ENCODE results near the gene ACTR3C.
A peak's percentile ranks its signal among the peaks of the same experiment; 100 is the strongest.
"Not testable (repeated sequence)": the region's sequence is repeated elsewhere in the genome, so short reads cannot be mapped to it uniquely, and the experiment has no call there.

Gene ACTR3C

DNA sequence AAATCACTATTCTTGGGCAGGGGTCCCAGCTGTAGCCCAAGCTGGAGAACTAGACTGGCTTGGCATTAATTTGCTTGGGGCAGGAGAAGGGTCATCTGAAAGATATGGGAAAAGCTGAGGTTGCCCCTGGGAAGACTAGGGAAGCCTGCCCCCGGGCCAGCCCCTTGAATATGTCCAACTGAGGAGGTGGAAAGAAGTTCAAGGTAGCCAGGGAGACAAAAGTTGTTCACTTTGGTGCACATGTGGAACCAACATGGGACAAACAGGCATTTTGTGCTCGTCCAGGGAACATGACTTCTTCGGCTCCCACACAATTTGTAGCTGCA, 1.6 kb downstream of the ACTR3C start:
- Mint-ChIP-seq H3K4me1 (peaks cover 24% of the 10 kb centered on the region), H3K4me3 (no peak overlapping the region)

GRCh38 chr7:150317748-150318444, 5.4 kb downstream of the ACTR3C start:
- Mint-ChIP-seq H3K27ac (no peak overlapping the region), H3K36me3 (ENCODE audit: low read depth) (no peaks in the 10 kb centered on the region), H3K4me1 (peaks cover 13% of the 10 kb centered on the region), H3K4me3 (no peak overlapping the region), H3K9me3 (no peaks in the 10 kb centered on the region), H3K27me3 (ENCODE audit: low read depth) (peaks cover 3% of the 10 kb centered on the region)
- TF ChIP-seq, protein P1, sequence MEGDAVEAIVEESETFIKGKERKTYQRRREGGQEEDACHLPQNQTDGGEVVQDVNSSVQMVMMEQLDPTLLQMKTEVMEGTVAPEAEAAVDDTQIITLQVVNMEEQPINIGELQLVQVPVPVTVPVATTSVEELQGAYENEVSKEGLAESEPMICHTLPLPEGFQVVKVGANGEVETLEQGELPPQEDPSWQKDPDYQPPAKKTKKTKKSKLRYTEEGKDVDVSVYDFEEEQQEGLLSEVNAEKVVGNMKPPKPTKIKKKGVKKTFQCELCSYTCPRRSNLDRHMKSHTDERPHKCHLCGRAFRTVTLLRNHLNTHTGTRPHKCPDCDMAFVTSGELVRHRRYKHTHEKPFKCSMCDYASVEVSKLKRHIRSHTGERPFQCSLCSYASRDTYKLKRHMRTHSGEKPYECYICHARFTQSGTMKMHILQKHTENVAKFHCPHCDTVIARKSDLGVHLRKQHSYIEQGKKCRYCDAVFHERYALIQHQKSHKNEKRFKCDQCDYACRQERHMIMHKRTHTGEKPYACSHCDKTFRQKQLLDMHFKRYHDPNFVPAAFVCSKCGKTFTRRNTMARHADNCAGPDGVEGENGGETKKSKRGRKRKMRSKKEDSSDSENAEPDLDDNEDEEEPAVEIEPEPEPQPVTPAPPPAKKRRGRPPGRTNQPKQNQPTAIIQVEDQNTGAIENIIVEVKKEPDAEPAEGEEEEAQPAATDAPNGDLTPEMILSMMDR (IDR thresholded peaks at IDR 0.05; ENCODE audit: unreplicated experiment in 3 of 3), result no peak

More for the DNA sequence above, 1.6 kb downstream of the ACTR3C start:
- Mint-ChIP-seq H3K9me3 (no peaks in the 10 kb centered on the region), H3K27ac (no peak overlapping the region), H3K27me3 (ENCODE audit: low read depth) (peaks cover 6% of the 10 kb centered on the region), H3K36me3 (ENCODE audit: low read depth) (no peaks in the 10 kb centered on the region)
- TF ChIP-seq, protein P1 (IDR thresholded peaks at IDR 0.05; ENCODE audit: unreplicated experiment in 3 of 3), result no peak

DNA sequence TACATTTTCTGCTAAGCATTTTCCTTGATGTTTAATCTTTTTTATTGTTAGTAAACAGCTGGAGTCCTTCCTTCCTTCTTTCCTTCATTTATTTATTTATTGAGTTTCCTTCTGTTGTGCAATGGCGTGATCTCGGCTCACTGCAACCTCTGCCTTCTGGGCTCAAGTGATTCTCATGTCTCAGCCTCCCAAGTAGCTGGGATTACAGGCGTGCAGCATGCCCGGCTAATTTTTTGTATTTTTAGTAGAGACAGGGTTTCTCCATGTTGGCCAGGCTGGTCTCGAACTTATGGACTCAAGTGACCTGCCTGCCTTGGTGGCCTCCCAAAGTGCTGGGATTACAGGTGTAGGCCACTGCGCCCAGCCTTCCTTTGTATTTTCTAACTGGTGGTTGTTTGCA, 6.4 kb downstream of the ACTR3C start:
- not testable (repeated sequence) for H3K27me3 Mint-ChIP-seq (ENCODE audit: low read depth); H3K27ac Mint-ChIP-seq; H3K36me3 Mint-ChIP-seq (ENCODE audit: low read depth); H3K9me3 Mint-ChIP-seq; H3K4me3 Mint-ChIP-seq
- H3K4me1 Mint-ChIP-seq, result peaks cover 14% of the 10 kb centered on the region

DNA sequence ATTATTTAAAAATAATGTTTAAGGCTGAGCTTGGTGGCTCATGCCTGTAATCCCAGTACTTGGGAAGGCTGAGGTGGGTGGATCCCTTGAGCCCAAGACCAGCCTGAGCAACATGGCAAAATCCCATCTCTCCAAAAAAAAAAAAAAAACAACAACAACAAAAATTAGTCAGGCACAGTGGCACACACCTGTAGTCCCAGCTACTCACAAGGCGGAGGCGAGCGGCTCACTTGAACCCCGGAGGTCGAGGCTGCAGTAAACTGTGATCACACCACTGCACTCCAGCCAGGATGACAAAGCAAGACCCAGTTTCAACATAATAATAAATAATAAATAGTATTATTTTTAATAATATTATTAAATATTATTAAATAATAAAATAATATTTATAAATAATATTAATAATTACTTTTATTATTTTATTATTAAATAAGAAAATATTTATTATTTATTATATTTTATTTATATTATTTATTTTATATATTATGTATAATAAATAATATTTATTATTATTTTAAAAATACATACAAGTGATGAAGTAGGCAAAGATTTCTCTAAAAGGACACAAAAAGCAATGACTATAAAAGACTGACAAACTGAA, 8.6 kb downstream of the ACTR3C start:
- Mint-ChIP-seq H3K9me3 (no peaks in the 10 kb centered on the region), H3K4me1 (peaks cover 8% of the 10 kb centered on the region), H3K36me3 (ENCODE audit: low read depth) (no peaks in the 10 kb centered on the region), H3K4me3 (no peak overlapping the region), H3K27me3 (ENCODE audit: low read depth) (no peaks in the 10 kb centered on the region), H3K27ac (no peak overlapping the region)
- TF ChIP-seq, protein P1 (IDR thresholded peaks at IDR 0.05; ENCODE audit: unreplicated experiment in 3 of 3), result no peak

- Mint-ChIP-seq H3K27me3 (ENCODE audit: low read depth) (no peaks in the 10 kb centered on the region), H3K27ac (no peak overlapping the region), H3K36me3 (ENCODE audit: low read depth) (no peaks in the 10 kb centered on the region), H3K4me1 (peaks cover 8% of the 10 kb centered on the region), H3K9me3 (no peaks in the 10 kb centered on the region), H3K4me3 (no peak overlapping the region)
- TF ChIP-seq, protein P1 (IDR thresholded peaks at IDR 0.05; ENCODE audit: unreplicated experiment in 3 of 3), result no peak
Measured at GRCh38 chr7:150313870-150314269, 9.5 kb downstream of the ACTR3C start.

DNA sequence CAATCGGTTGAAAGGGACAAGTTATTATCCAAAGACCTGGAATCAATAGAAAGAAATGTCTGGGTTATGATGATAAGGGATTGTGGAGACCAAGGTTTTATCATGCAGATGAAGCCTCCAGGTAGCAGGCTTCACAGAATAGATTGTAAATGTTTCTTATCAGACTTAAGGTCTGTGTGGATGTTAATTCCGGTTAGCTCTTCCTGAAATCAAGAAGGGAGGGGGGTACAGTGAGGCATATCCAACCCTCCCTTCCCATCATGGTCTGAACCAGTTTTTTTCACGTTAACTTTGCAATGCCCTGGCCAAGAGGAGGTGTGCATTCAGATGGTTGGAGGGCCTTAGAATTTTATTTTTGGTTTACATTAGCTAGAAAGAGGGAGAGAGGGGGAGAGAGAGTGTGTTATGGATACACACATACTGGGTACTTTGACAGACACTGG, 10.0 kb downstream of the ACTR3C start:
- Mint-ChIP-seq H3K9me3 (no peaks in the 10 kb centered on the region), H3K4me3 (no peak overlapping the region), H3K4me1 (peaks cover 8% of the 10 kb centered on the region), H3K36me3 (ENCODE audit: low read depth) (no peaks in the 10 kb centered on the region), H3K27ac (peak overlapping the region in 2 of 3 experiments; percentile 18 to 52), H3K27me3 (ENCODE audit: low read depth) (no peaks in the 10 kb centered on the region)
- TF ChIP-seq, protein P1 (IDR thresholded peaks at IDR 0.05; ENCODE audit: unreplicated experiment in 3 of 3), result no peak

GRCh38 chr7:150312649-150313366, 10.5 kb downstream of the ACTR3C start:
- not testable (repeated sequence) for H3K4me3 Mint-ChIP-seq; H3K9me3 Mint-ChIP-seq; H3K36me3 Mint-ChIP-seq (ENCODE audit: low read depth); H3K27me3 Mint-ChIP-seq (ENCODE audit: low read depth); H3K4me1 Mint-ChIP-seq
- peak overlapping the region in 2 of 3 experiments; percentile 18 to 52 for H3K27ac Mint-ChIP-seq
